Lung (tissue), 16 donors: ENCODE data around the gene NIF3L1. TPM values are rescaled to one million over a fixed set of nuclear protein-coding genes. Genes with fewer than 3 reads are reported as not detected.

ENCODE experiments used
- ATAC-seq: fragments of 200-7000 bp; cut with Tn5 transposase; one replicate; pipeline ENCODE4 v1.9.1; 2020; ENCODE audit warnings: moderate number of reproducible peaks; ENCODE audit not compliant: insufficient read depth, low FRiP score
- DNase-seq, 3 donors: peaks; one replicate each; pipeline ENCODE4 v3.0.0-alpha.2; 2013 to 2017
- H3K27ac ChIP-seq, 2 donors: one replicate each; pipeline ENCODE4 v1.5.1; 2013; ENCODE audit warnings: mild to moderate bottlenecking in 2 of 2, moderate library complexity in 2 of 2, control low read depth in 1 of 2, inconsistent platforms in 1 of 2, low read depth in 1 of 2, low read length in 1 of 2
- H3K27me3 ChIP-seq, 3 donors: one replicate each; pipeline ENCODE4 v1.5.1; 2013; ENCODE audit warnings: low read length in 2 of 3; ENCODE audit not compliant: control insufficient read depth in 3 of 3, insufficient read depth in 3 of 3
- H3K36me3 ChIP-seq, 4 donors: one replicate each; pipeline ENCODE4 v1.5.1; 2013; ENCODE audit warnings: low read length in 4 of 4, mild to moderate bottlenecking in 1 of 4, moderate library complexity in 1 of 4; ENCODE audit not compliant: control insufficient read depth in 4 of 4, insufficient read depth in 4 of 4
- H3K4me1 ChIP-seq, 5 donors: one replicate each; pipeline ENCODE4 v1.5.1; 2013; ENCODE audit warnings: low read length in 5 of 5, mild to moderate bottlenecking in 2 of 5, moderate library complexity in 1 of 5; ENCODE audit not compliant: control insufficient read depth in 5 of 5, insufficient read depth in 5 of 5
- H3K4me3 ChIP-seq: one replicate; pipeline ENCODE4 v1.5.1; 2013; ENCODE audit warnings: mild to moderate bottlenecking, control low read depth, moderate library complexity
- H3K9ac ChIP-seq, 2 donors: one replicate each; pipeline ENCODE4 v1.5.1; 2013; ENCODE audit warnings: low read length in 2 of 2, control low read depth in 1 of 2; ENCODE audit not compliant: insufficient read depth in 1 of 2
- H3K9me3 ChIP-seq, 4 donors: one replicate each; pipeline ENCODE4 v1.5.1; 2013; ENCODE audit warnings: low read length in 3 of 4, mild to moderate bottlenecking in 1 of 4, moderate library complexity in 1 of 4; ENCODE audit not compliant: control insufficient read depth in 4 of 4, insufficient read depth in 3 of 4
- WGBS, 2 donors: extraction: QIAGEN DNeasy Blood & Tissue Kit; methylation state at CpG; one replicate each; pipeline ENCODE4 v1.1.7; 2013; 5-methylcytosine and 5-hydroxymethylcytosine counted together
- long read RNA-seq, 5 donors: transcript quantifications; one replicate each; lab custom pipeline, GENCODE V29; 2026
- polyA plus RNA-seq, 2 donors: library from polyadenylated mRNA; stranded (reverse); fragments of 200-250 nt; gene quantifications; one replicate each; pipeline ENCODE4 v1.2.1, GENCODE V29; 2013
- total RNA-seq, 2 donors: library from RNA; depleted of rRNA in 1 of 2; stranded (reverse); fragments of >200 nt in 1 of 2; gene quantifications; one replicate each; pipeline ENCODE4 v1.2.1, GENCODE V29; 2014 to 2021
- TF ChIP-seq, protein P1 (sequence below): IDR thresholded peaks from 2 replicates; pipeline ENCODE4 v1.5.1; 2012; ENCODE audit warnings: mild to moderate bottlenecking; ENCODE audit errors: control extremely low read depth, extremely low read depth
- donor health status: control.
- donor health status: control.
- donor health status: Bipolar disorder and iron deficiency.
- donor health status: healthy.
- donor health status: DM: yes; HTN: yes; CAD: no.

Gene NIF3L1, protein sequence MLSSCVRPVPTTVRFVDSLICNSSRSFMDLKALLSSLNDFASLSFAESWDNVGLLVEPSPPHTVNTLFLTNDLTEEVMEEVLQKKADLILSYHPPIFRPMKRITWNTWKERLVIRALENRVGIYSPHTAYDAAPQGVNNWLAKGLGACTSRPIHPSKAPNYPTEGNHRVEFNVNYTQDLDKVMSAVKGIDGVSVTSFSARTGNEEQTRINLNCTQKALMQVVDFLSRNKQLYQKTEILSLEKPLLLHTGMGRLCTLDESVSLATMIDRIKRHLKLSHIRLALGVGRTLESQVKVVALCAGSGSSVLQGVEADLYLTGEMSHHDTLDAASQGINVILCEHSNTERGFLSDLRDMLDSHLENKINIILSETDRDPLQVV
- 10 to 100 TPM; 22.6 to 23.5 TPM for total RNA-seq
- 10 to 100 TPM; 15.8 to 23.4 TPM for polyA plus RNA-seq
- long read RNA-seq, donor 1, partial matches to known transcripts: 12 of 14 reads
- long read RNA-seq, donor 1, other reads (novel, unspliced or antisense): 0 of 14 reads
- long read RNA-seq, donor 2, partial matches to known transcripts: 7 of 8 reads
- long read RNA-seq, donor 2, other reads (novel, unspliced or antisense): 0 of 8 reads
- long read RNA-seq, donor 3, partial matches to known transcripts: 220 of 262 reads
- long read RNA-seq, donor 3, other reads (novel, unspliced or antisense): 41 of 262 reads
- long read RNA-seq, donor 4, partial matches to known transcripts: 11 of 11 reads
- long read RNA-seq, donor 4, other reads (novel, unspliced or antisense): 0 of 11 reads
- long read RNA-seq, donor 5, partial matches to known transcripts: 12 of 15 reads
- long read RNA-seq, donor 5, other reads (novel, unspliced or antisense): 0 of 15 reads

DNA sequence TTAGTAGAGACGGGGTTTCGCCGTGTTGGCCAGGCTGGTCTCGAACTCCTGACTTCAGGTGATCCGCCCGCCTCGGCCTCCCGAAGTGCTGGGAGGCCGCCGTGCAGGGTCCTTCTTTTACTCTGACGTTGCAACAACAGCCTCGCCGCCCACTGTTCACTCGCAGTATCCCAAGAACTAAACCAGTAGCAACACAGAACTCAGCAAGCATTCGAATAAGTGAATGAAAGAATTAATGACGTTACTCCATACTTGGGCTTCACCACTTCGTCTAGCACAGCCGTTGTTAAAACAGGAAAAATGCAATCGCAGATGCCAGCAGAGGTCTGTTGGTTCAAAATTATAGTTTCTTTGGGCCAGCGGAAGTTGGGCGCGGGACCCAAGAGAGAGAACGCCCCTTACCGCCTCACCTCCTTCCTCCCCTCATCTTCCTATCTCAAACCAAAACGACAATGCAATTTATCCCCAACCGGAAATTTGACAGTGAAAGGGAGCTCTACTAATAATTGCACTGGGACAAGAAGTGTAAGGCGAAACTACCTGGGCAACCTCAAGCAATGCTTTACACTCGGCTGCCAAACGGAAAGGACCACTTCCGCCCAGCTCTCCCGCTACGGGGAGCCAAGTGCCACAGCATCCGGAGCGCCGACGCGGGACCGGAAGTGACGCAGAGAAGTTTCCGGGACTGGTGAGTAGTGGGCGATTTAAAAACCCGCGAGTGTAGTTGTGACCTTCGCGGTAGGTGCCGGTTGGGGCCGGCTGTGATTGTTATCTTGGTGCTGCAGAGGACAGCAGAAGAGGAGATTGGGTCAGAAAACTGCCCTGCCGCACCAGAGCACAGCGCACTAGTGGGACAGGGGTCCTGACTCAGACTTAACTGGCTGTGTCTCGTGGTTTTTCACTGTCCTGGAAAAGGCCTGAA lies at the start of gene NIF3L1, which contains the start of gene PPIL3:
Gene NIF3L1, plus strand, starts transcription at position 668 of the 922 bp plus-strand sequence. CDS start 2,573 bp downstream, outside the sequence.
Gene PPIL3, minus strand, starts transcription at position 374 of the 922 bp plus-strand sequence. CDS start 1,462 bp downstream, outside the sequence.
- Histone ChIP-seq H3K27ac (peak within 1 kb of the TSS; percentile 86 to 98), H3K4me3 (peak within 1 kb of the TSS; percentile 57), H3K4me1 (peaks cover 0 to 19% (median 0%) of the 10 kb centered on the region in 5 donors), H3K9me3 (no peaks in the 10 kb centered on the region), H3K36me3 (peaks cover 4 to 12% (median 7%) of the 10 kb centered on the region in 4 donors), H3K27me3 (no peaks in the 10 kb centered on the region), H3K9ac (peak within 1 kb of the TSS; percentile 96)
- TF ChIP-seq, protein P1, sequence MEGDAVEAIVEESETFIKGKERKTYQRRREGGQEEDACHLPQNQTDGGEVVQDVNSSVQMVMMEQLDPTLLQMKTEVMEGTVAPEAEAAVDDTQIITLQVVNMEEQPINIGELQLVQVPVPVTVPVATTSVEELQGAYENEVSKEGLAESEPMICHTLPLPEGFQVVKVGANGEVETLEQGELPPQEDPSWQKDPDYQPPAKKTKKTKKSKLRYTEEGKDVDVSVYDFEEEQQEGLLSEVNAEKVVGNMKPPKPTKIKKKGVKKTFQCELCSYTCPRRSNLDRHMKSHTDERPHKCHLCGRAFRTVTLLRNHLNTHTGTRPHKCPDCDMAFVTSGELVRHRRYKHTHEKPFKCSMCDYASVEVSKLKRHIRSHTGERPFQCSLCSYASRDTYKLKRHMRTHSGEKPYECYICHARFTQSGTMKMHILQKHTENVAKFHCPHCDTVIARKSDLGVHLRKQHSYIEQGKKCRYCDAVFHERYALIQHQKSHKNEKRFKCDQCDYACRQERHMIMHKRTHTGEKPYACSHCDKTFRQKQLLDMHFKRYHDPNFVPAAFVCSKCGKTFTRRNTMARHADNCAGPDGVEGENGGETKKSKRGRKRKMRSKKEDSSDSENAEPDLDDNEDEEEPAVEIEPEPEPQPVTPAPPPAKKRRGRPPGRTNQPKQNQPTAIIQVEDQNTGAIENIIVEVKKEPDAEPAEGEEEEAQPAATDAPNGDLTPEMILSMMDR: no peak
- WGBS, 2 donors: 0% methylated on average over 50 of the region's 50 CpGs
- ATAC-seq (peak; percentile 94), DNase-seq (peak; percentile 98 to 99 (median 99))

DNA sequence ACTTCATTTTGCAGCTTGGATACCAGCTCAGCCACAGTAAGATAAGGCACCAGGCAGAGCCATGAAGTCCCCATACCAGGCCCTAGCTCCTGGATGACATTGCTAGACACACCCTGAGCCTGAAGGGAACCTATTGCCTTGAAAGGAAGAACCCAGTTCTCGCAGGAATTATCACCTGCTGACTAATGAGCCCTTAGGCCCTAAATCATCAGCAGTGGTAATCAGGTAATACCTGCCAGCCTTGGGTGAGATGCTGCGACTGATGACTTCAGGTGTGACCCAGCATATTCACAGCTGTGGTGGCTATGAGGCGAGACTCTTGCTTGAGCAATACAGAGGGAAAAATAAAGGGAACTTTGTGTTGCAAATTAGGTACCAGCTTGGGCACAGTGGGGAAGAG lies 49.7 kb upstream of the NIF3L1 start:
- TF ChIP-seq, protein P1: no peak
- Histone ChIP-seq H3K4me3 (no peak overlapping the region), H3K4me1 (no peaks in the 10 kb centered on the region), H3K9me3 (peaks cover 0 to 5% (median 0%) of the 10 kb centered on the region in 4 donors), H3K36me3 (no peaks in the 10 kb centered on the region), H3K9ac (no peak overlapping the region), H3K27ac (no peak overlapping the region), H3K27me3 (no peaks in the 10 kb centered on the region)
- DNase-seq: no peak
- whole genome bisulfite sequencing, 2 donors: 80 to 93% methylated on average over 3 of the region's 3 CpGs
- no peak for ATAC-seq

DNA sequence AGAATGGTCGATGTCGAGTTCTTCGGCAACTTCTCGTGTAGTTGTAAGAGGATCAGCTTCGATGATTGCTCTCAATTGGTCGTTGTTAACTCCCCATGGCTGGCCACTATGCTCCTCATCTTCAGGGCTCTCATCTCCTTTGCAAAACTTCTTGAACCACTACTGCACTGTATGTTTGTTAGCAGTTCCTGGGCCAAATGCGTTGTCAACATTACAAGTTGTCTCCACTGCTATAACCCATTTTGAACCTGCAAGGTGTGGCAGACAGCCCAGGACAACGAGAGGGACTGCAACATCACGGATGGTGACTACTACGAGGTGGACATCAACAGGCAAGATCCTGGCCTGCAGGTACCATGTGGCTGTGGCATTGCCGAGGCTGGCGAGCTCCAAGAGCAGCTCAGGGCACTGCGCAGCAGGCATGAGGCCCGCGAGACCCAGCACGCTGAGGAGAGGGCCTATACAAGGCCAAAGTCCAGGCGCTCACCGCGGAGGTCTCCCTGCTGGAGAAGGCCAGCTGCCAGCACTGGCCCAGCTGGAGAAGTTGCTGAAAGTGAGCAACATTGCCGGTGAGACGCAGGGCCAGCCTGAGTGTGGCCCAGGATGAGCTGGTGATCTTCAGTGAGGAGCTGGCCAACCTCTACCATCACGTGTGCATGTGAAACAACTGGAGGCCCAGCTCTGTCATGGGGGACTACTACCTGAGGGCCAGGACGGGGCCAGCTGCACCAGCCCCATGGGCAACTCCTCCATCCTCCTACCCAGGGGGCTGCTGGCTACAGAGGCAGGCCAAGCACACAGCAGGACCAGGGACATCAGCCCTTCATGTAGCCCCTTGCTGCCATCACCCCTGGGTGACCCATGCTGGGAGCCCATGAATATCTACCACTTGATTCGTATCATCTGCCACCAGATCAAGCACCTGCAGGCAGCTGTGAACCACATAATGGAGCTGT lies 44.9 kb upstream of the NIF3L1 start:
- 94 to 96% methylated on average over 24 of the region's 24 CpGs for WGBS, 2 donors
- DNase-seq (no peak), ATAC-seq (no peak)
- H3K4me1 ChIP-seq: no peaks in the 10 kb centered on the region
- no peak overlapping the region for H3K27ac ChIP-seq
- no peaks in the 10 kb centered on the region for H3K27me3 ChIP-seq
- H3K9me3 ChIP-seq: no peaks in the 10 kb centered on the region
- TF ChIP-seq, protein P1: no peak
- no peaks in the 10 kb centered on the region for H3K36me3 ChIP-seq
- no peak overlapping the region for H3K4me3 ChIP-seq
- no peak overlapping the region for H3K9ac ChIP-seq
